GM10266 (cell line): ENCODE data around the gene STX16.

Experiments
- DNase-seq: peaks from one replicate; pipeline ENCODE4 v3.0.0; 2012; ENCODE audit errors: extremely low spot score
- TF ChIP-seq, protein P1 (sequence below): IDR thresholded peaks from 2 replicates; pipeline ENCODE4 v1.5.1; 2012; ENCODE audit warnings: mild to moderate bottlenecking, low read depth; ENCODE audit not compliant: control insufficient read depth, insufficient read depth; ENCODE audit errors: missing control alignments

Gene STX16

DNA sequence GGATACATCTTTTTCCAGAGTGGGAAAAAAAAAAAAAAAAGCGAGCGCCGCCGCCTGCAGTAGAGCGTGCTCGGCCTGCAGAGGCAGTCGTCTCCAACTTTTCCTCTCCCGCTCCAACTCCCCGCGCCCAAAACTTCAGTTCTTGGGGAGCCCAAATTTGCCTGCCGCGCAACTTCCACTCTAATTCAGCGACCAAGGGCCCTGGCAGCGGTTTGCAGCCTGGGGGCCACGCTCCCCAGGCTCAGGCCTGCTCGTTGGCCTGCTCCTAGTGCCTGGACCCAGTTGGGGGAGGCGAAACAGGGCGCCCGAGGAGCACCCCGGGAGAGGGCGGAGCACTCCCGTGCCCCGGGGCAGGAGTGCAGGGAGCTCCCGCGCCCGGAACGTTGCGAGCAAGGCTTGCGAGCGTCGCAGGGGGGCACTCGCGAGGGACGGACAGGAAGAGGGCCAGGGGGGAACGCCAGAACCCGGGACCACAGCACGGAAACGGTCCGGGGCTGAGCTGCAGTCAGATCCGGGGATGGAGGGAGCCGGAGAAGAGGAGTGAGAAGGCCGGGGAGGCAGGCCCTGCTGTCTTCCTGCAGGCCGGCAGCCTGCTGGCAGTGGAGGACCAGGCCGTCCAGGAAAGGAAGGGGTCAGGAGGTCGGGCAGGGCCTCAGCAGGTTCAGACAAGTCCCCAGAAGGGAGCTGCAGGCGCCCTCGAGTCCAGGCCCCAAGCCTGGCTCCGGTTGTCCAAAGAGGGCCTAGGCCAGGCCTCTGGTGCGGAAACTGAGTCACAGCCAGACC is at the start of gene STX16:
Gene STX16 (plus strand): TSS at position 508 of the 783 bp plus-strand sequence. CDS start 724 bp downstream, outside the sequence.
- TF ChIP-seq, protein P1, sequence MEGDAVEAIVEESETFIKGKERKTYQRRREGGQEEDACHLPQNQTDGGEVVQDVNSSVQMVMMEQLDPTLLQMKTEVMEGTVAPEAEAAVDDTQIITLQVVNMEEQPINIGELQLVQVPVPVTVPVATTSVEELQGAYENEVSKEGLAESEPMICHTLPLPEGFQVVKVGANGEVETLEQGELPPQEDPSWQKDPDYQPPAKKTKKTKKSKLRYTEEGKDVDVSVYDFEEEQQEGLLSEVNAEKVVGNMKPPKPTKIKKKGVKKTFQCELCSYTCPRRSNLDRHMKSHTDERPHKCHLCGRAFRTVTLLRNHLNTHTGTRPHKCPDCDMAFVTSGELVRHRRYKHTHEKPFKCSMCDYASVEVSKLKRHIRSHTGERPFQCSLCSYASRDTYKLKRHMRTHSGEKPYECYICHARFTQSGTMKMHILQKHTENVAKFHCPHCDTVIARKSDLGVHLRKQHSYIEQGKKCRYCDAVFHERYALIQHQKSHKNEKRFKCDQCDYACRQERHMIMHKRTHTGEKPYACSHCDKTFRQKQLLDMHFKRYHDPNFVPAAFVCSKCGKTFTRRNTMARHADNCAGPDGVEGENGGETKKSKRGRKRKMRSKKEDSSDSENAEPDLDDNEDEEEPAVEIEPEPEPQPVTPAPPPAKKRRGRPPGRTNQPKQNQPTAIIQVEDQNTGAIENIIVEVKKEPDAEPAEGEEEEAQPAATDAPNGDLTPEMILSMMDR, result peak; percentile 26
- peak; percentile 95 for DNase-seq

DNA sequence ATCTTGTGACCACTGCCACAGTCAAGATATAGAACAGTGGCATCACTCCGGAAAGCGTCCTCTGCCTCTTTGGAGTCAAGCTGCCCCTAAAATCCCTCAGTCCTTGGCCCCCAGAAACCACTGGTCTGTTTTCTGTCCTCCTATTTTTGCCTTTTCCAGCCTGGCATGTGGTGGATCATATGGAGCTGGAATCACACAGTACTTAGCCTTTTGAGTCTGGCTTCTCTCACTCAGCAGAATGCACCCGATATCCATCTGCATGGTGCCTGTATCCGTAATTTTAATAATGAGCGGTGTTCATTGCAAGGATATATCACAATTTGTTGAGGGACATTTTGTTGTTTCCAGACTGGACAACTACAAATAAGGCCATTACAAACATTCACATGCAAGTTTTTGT is 49.0 kb upstream of the STX16 start:
- DNase-seq, result no peak
- TF ChIP-seq, protein P1, result no peak

DNA sequence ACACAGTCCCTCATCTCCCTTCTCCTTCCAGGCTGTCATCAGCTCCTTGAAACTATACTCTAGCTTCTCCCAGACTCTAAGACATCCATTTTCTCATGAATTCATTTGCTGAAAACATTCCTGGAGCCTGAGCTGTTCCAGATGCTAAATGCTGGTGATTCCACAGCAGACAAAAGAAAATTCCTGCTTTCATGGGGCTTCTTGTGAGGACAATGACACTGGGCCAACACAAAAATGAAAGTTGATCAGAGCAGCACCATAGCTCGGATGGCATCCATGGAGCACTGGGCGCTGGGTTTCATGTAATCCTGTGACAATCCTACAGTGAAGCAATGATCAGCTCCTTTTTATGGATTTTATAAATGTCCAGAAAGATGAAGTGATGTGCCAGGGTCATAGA is 47.4 kb upstream of the STX16 start:
- DNase-seq, result no peak
- TF ChIP-seq, protein P1, result no peak

GRCh38 chr20:58604128-58604881 is 46.8 kb upstream of the STX16 start:
- TF ChIP-seq, protein P1, result no peak
- DNase-seq, result no peak

- TF ChIP-seq, protein P1, result no peak
- DNase-seq, result no peak
These were observed 45.6 kb upstream of the STX16 start for GRCh38 chr20:58605292-58606065.

DNA sequence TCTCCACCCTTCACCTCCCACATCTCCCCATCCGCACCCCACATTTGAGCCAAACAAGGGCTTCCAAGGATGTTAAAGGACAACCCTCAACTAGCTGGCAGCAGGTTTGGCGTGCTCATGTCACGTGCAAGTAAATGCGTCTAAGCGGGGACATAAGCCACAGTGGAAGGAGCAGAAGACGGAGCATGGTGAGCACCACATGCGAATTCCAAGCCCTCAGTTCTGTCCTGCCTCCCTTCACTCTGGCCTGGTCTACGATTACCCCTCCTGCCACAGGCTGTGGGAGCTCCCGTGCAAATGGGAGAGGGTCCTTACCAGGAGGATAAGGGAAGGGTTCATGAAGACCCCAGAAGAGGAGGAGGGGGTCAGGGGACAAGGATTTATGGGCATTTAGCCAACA is 44.9 kb upstream of the STX16 start:
- TF ChIP-seq, protein P1, result no peak
- DNase-seq, result no peak
